NCI-H2196 treated with DMSO at 0.1 percent for 48 hours (cell line): ENCODE results near the gene IGSF9B.

Experiments
- DNase-seq: peaks from one replicate; lab custom pipeline; 2025; ENCODE audit not compliant: unreplicated experiment; lab: John Stamatoyannopoulos, UW

The IGSF9B gene

DNA sequence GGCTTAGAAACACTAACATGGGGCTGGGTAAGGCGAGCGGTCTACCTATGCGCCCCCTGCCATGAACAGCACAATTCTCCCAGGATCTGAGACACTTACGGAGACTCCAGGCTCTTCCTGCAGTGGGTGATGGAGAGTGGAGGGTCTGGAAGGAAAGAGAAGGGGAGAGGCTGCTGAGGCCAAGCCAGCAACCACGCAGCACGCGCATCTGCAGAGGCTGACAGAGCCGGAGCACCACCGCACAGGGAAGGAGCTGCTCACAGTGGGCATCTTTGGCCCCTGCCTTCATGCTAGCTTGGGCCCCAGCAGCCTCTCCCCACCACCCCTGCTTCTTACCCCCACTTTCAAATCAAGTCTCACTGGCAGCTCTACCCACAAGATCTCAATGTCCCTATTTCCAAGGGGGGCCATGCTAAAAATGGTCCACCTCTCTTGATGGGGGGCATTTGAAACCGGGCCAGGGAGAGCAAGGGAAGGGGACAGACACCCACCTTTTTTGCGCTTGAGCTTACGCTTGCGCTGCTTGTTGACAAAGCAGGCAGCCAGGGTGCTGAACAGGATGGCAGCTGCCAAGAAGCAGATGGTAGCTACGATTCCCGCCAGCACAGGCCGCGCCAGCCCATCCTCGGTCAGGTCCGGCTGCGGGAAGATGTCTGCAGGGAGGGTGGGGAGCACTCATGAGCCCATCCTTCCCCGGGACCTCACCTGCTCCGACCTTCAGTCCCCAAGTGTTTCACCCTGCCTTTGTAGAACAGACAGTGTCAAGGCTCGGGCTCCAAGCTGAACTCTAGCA is 34.5 kb downstream of the IGSF9B start:
- no peak for DNase-seq

DNA sequence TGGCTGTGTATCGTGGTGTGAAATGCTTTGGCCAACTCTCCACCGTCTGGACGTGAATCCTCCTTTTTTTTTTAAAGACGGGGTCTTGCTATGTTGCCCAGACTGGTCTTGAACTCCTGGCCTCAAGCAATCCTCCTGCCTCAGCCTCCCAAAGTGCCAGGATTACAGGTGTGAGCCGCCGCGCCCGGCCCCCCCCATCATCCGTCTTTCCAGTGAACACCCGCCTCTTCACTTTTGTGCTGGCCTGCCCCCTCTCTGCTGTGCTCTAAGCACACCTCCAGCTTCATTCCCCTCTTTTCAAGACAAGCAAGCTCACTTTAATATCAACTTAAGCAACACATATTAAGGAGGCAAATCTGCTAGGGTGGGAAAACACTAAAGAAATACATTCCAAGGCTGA is 35.3 kb downstream of the IGSF9B start:
- no peak for DNase-seq

DNA sequence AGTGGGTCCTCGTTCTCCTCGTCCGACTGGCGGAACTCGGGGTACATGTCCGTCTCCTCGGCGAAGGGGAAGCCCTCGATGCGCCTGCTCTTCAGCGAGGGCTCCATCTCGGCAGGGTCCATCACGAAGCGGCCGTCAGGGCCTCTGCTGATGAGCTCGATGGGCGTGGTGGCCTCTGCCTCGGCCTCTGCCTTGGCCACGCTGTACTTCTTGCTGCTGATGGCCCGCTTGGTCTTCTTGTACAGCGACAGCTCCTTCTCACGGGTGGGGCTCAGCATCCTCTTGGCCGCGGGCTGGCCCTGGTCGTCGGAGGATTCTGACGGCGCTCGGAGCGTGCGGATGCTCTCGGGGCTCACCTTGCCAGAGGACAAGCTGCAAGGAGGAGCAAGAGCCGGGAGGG is 35.7 kb downstream of the IGSF9B start:
- no peak for DNase-seq

DNA sequence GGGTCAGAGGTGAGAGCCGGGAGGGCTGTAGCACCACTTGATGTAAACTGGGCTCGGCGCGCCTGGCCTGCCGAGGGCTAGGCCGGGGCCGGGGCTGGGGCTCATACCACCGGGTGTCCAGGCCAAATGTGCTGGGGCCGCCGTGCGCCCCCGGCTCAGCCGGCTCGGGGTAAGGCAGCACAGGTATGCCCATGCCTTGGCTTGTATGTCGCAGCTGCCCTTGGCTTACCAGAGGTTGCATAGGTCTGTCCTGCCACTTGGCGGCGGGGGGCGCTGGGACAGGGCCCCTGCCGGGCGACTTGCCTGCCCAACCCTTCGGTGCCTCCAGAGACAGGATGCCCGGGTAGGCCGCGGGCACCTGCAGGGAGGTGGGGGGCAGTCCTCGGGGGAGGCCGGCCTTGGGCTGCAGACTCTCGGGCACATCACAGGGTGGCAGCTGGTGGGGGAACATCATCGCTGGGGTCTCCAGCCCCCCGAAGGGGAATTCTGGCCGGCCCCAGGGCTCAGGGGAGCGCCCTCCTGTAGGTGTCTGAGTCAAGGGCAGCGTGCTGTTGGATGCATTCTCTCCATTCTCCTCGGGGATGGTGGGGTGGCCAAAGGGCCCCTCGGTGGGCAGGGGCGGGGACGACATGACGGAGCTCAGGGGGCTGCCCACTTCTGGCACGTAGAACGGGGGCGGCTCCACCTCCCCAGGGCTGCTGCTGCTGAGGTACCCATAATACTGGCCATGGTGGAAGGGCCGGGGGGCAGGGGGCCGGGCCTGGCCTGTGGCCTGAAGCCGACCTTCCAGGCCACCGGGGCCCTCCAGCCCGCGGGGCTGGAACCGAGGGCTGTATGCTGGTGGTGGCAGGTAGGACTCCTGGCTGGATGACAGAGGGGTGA is 36.4 kb downstream of the IGSF9B start:
- DNase-seq: no peak

DNA sequence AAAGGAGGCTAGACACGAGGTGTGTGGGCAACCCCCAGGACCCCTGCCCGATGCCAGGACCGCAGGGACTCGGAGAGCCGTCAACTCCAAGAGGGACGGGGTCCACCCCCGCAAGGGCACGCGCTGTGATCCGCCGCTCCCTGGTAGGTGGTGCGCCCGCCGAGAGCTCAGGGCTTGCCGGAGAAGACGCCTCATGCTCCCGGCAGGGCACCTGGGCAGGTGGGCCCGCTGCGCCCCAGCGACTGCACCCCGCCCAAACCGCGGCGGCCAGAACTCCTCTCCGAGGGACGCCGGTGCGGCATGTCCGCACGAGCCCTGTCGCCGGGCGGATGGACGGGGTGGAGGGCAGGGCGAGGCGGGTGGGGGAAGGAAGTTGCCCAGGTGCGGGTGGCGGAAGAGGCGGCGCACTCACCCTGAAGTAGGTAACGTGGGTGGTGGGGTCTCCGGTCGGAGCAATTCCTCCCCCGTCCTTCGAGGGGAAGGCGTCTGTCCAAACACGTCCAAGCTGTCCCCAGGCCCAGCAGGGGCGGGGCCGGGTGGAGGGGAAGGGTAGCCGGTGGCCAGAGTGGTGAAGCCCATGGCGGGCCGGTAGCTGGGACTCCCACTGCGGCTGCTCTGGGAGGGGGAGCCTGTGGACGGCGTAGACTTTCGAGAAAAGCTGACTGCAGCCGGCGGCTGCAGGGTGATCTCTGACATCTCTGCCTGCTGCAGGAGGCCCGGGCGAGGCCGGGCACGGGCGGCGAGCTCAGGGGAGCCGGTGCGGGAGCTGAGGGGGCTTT is 37.2 kb downstream of the IGSF9B start:
- no peak for DNase-seq

DNA sequence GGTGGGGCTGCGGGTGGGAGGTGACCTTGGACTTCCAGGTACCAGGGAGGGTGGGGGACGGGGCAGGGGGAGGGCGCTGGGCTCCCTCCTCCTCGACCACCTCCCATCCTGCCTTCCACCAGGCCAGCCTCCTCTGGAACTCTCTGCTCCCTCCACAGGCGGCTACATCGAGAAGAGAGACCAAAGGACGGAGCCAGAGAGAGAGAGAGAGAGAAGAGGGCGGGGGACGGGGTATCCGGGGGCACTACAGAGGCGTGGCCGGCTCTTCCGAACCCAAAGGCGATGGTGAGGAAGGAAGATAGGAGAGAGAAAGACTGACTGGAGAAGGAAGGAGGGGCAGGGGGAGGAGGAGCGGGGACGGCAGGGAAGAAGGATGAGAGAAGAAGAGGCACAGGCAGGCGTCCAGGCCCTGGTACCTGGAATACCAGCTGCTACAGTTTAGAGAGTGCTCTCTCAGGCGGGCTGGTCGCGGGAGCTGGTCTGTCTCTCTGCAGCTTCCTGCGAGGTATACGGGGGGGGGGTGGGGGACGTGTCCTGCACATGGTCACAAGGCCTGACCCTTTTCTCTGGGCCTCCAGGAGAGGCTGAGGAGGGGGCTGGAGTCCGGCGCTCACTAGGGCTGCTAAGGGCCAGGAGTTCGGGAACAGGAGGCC is 38.0 kb downstream of the IGSF9B start:
- DNase-seq: no peak

DNA sequence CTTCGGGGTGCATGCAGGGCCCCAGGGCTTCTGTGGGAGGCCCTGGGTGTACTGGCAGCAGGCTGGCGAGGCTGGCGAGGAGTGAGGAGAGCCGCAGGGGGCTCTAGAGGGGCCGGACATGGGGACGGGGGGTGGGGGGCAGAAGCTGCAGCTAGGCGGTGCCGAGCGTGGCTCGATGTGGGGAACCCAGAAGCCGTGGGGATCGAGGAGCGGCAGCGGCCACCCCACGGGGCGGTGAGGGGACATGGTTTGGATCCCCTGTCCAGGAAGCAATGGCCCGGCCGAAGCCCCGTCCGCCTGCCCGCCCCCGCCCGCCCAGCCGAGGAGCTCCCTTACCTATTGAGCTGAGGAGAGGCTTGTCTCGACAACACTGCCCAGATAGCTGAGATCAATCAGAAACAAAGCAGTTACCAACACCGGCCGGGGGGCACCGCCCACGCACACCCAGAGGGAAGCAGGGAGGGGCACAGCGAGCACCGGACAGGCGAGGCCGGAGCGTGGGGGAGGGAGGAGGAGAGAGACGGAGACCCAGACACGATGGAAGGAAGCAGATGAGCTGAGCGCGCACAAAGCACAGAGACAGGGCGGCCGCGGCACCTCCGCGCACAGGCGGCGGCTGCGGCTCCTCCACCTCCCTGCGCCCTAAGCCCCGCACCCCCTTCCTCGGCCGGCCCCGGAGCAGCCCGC is 38.7 kb downstream of the IGSF9B start:
- no peak for DNase-seq

DNA sequence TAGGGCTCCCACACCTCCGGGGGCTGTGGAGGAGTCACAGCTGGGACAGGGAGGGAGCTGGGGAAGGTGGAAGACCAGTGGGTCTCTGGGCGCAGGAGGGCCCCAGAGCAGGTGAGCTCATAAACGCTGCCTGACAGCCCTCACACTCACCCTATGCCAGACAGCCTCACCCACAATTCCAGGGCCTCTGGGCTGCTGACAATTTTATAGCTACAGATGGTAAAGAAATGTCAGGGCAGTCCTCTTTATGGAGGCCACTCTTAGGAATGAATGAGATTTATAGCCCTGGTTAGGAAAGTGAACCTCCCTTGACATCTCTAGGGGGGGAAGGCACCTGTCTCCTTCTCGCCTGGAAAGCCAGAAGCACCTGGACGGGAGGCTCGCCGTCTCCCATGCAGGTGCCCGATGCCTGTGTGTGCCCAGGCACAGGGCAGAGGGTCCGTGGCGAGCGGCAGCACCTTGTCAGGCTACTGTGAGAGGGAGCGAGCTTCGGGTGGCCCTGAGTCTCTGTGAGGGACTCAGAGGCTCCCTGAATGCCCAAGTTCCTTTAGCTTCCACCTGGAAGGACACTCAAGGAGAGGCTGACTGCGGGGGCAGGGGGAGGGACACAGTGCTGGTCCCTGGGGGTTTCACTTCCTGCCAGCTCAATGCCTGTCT is 39.9 kb downstream of the IGSF9B start:
- DNase-seq: no peak

DNA sequence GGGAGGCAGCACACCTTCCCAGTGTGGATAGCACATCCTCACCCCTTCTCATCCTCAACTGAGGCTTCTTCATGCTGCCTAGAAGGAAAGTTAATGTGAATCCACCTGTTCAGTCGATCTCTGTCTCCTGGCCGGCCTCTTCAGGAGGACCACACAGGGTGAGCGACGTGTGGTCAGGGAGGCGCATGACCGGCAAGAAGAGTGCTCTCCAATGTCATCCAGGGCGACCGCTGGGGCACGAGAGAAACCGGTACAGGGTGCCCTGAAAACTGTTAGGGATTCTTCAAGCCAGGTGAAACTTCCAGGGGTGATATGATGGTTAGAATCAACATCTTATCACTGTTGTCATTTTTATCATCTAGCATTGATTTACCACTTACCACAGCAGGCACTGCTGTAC is 43.0 kb downstream of the IGSF9B start:
- no peak for DNase-seq

DNA sequence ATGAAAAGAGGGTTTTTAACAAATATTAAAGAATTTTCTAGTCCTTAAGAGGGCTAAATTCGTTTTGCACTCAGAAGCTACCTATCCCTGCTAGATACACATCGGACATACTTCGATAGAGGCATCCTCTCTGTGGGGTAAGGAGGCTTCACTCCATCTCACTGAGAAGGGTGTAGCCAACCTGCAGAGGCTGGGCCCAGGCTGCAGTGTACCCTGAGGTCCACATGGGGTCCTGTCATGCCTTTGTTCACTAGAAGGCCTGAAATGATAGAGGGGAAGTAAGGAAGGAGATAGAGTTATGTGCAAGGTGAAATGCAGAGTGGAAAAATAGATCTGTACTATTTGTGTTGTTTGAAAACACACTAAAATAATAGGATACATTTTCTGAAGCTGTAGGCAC is 45.6 kb downstream of the IGSF9B start:
- DNase-seq: no peak

DNA sequence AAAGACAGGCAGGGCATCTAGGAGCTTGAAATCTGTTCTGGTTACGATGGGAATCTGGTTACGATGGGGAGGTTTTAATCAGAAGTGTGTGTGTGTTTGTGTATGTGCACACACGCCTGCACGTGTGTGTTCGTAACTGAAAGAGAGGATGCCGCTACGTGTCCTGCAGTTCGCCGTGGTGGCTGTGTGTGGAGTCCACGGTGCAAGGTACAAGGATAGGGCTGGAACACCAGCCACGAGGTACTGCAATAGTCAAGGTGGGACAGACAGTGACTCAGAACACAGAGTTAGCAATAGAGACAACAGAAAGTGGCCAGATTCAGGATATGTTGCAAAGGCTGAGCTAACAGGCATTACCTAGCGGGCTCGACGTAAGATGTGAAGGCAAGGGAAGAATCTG is 46.7 kb downstream of the IGSF9B start:
- DNase-seq: no peak

DNA sequence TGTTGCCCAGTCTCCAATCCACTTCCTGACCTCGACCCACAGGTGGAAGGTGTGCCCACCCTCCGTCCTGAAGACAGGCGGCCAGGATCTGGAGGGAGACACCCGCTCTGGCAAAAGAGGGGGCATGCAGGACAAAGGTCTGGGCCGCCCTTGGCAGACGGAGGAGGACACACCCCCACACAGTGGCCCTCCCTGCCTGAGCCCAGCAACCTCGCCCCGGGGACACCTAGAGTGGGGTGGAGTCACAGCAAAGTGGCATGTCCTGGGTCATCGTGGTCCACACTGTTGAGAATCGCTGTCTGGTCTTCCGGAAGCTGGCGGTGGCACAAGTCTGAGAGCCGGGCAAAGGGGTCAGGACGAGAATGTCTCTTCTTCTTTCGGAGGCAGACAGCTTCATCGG is 47.9 kb downstream of the IGSF9B start:
- DNase-seq: no peak

DNA sequence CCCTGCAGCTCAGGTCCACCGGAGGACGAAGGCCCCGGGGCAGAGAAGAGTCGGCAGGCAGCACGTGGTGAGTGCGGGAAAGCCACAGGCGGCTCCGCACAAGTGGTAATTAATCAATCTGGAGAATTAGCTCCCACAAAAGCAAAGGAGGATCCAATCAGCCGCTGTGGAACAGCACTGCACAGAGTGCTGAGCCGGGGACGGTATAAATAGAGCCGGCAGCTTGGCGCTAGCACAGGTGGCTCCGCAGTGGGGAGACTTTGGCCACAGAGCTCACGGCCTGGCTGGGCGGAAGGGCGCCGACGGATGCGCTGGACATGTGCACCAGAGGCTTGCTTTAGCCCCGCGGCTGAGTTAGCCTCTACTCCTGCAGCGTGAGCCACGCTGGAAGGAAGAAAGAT is 48.9 kb downstream of the IGSF9B start:
- no peak for DNase-seq

DNA sequence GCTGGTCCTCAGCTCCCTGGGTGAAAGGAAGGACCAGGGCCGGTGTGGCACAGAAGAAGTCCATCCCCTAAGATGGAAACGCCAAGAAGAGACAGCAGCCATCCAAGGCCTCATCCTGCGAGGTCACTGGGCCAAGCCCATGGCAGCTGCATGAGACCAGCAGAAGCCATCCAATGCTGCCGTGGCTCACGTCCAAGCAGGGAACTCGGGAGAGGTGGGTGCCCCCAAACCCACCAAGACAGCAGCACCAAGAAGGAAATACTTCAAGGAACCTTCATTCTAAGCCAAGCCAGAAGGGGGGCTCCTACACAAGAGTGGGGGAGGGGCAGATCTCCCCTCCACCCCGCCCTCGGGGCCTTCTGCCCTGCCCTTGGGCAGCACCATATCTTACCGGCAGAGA is 49.6 kb downstream of the IGSF9B start:
- no peak for DNase-seq

DNA sequence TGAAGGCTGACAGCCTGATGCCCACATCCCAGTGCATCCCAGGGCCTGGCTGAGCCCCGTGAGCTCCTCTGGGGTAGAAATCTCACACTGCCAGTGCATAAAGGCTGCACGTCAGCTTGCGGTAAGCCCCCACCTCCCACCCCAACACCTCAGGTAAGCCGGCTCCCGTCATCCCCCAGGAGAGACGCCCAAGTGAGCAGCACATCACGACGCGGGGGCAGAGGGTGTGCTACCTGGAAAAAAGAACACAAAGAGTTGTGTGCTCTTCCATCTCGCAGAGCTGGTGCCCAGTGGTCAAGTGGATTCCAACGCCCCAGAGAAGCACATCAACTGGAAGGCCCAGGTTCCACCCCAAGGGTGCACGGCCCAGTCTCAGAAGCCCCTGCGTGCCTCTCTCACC is 50.0 kb downstream of the IGSF9B start:
- no peak for DNase-seq

DNA sequence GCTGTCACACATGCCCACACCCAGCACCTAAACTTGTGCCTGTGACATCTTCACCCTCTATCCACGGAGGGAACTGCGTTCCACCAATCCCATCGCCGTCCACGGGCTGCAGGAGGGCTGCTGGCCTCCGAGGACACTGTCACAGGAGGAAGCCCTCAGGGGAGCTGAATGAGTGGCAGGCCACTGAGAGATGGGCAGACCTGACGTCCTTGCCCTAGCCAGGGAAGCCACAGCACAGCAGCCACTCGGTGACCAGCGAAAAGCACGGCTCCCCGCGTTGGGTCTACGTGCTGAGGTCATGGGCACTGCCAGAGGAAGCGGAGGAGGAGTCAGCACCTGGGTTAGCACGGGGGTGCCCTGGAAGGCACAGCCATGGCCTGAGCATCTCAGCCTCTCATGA is 50.5 kb downstream of the IGSF9B start:
- no peak for DNase-seq

DNA sequence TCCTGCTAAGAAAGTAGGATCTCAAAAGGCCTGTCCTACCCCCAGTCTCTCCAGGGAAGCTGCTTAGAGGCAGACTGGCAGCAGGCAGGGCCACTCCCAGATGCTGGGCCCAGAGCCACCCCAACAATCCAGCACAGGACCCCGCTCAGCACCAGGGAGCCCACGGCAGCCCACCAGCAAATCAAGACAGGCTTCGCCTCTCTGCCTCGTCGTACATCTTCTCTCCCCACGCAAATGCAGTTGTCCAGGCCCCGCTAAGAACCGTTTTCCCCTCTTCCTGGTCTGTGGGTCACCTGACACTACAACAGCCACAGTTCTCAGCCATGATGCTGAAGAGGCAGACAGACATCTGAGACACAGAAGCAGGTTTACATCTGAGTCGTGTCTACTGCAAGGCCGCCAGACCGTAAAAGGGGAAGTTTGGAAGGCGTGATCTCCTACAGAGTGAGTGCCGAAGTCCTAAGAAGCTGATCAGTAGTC is 51.1 kb downstream of the IGSF9B start:
- DNase-seq: no peak

DNA sequence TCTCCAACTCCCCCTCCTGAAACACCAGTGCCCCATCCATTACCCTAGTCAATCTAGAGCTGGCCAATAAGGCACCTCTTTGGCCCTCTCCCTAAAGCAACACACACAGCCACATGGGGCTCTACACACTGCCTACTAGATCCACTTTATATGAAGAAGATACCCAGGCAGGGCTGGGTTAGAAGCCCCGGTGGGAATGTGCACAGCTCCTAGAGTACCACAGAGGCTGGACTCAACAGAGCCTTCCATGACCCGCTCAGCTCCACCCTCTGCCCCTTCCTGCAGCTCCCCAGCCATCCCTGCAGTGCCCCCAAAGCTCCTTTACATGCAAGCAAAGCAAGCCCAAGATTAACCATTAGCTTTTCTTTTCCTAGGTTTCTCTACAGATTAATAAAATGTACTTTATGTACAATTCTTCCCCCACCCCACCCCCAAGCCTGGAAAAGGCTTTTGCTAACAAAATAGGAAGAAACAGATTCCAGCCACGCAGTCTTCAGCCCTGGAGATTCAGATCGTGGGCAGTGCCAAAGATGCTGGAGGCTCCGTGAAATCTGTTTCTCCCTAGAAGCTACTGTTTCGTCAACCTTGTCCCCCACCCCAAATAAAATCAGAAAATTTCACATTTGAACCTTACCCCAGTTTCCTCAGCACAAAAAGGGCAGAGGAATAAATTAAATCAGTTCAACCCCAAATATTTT is 51.8 kb downstream of the IGSF9B start:
- DNase-seq: no peak
